Vagina (tissue), 2 donors: ENCODE measurements around the gene PHC2.

Experiments
- POLR2A ChIP-seq, 2 donors: fragments of 450-650 bp; IDR thresholded peaks; one replicate each; pipeline ENCODE4 v1.6.1; 2017; ENCODE audit warnings: antibody characterized with exemption in 2 of 2, mild to moderate bottlenecking in 2 of 2, moderate library complexity in 2 of 2
- TF ChIP-seq, protein P1 (sequence below), 3 experiments: fragments of 450-650 bp in 2 of 3; fragments of 200-600 bp in 1 of 3; sonication (generic) in 1 of 3; IDR thresholded peaks; one replicate each; pipeline ENCODE4 v1.5.1; 2017 to 2019; ENCODE audit warnings: antibody characterized with exemption in 3 of 3, mild to moderate bottlenecking in 2 of 3, moderate library complexity in 2 of 3

DNA sequence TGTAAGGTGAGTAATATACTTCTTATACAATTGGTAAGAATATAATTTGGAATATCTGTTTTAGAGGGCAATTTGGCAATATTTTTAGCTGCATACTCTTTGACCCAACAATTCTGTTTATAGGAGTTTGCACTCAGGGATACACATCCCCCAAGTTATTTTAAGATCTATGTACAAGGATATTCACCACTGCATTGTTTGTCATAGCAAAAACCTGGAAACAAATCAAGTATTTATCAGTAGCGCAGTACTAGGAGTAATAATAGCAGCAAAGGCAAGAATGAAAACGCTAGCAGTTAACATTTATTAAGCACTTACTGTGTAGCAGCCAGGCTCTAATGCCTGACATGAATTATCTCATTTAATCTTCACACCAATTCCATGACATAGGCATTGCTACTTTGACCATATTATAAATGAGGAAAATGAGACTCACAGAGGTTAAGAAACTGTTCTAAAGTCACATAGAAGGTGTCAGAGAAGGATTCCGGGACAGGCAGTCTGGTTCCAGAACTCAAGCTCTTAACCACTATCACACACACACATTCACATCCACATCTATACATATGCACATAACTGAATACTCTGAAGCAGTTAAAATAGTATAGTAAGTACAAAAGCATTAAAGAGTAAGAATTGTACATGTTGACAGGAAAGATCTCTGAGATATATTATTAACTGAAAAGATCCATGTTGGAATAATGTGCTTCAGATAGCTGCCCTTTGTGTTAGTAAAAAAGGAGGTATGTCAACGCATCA lies 30.6 kb downstream of the PHC2 start:
- TF ChIP-seq, protein P1, sequence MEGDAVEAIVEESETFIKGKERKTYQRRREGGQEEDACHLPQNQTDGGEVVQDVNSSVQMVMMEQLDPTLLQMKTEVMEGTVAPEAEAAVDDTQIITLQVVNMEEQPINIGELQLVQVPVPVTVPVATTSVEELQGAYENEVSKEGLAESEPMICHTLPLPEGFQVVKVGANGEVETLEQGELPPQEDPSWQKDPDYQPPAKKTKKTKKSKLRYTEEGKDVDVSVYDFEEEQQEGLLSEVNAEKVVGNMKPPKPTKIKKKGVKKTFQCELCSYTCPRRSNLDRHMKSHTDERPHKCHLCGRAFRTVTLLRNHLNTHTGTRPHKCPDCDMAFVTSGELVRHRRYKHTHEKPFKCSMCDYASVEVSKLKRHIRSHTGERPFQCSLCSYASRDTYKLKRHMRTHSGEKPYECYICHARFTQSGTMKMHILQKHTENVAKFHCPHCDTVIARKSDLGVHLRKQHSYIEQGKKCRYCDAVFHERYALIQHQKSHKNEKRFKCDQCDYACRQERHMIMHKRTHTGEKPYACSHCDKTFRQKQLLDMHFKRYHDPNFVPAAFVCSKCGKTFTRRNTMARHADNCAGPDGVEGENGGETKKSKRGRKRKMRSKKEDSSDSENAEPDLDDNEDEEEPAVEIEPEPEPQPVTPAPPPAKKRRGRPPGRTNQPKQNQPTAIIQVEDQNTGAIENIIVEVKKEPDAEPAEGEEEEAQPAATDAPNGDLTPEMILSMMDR (IDR thresholded peaks at IDR 0.05): no peak
- no peak for TF ChIP-seq POLR2A (IDR thresholded peaks at IDR 0.05)
